Activated CD8-positive, alpha-beta memory T cell treated with anti-CD3 and anti-CD28 coated beads for 4 hours (primary cell): Measurements from ENCODE around the gene RHEBL1.
"Not testable (repeated sequence)": the region's sequence is repeated elsewhere in the genome, so short reads cannot be mapped to it uniquely, and the experiment has no call there.

Source experiments
- DNase-seq, 2 donors: peaks; one replicate each; pipeline ENCODE4 v3.0.0-alpha.2; 2020; ENCODE audit warnings: low read depth in 2 of 2

RHEBL1 gene

GRCh38 chr12:49089821-49090773 lies 20.3 kb upstream of the RHEBL1 start:
- no peak for DNase-seq

GRCh38 chr12:49088932-49089330 lies 19.2 kb upstream of the RHEBL1 start:
- no peak for DNase-seq

GRCh38 chr12:49088150-49088931 lies 18.6 kb upstream of the RHEBL1 start:
- peak; percentile 40 to 51 for DNase-seq

- DNase-seq, result no peak
Observed at GRCh38 chr12:49086116-49086515, 16.3 kb upstream of the RHEBL1 start.

GRCh38 chr12:49084438-49084837 lies 14.7 kb upstream of the RHEBL1 start:
- no peak for DNase-seq

- no peak for DNase-seq
Observed at GRCh38 chr12:49079793-49080192, 10.0 kb upstream of the RHEBL1 start.

- DNase-seq, result no peak
Observed at GRCh38 chr12:49070971-49071370, 1.2 kb upstream of the RHEBL1 start.

- no peak for DNase-seq
Observed at GRCh38 chr12:49068879-49069506, 786 bp downstream of the RHEBL1 start.

- no peak for DNase-seq
Observed at GRCh38 chr12:49066120-49066519, 3.7 kb downstream of the RHEBL1 start.

- no peak for DNase-seq
Observed at GRCh38 chr12:49064767-49065152, 5.0 kb downstream of the RHEBL1 start.

GRCh38 chr12:49061916-49062315 lies 7.9 kb downstream of the RHEBL1 start:
- DNase-seq, result not testable (repeated sequence)

- DNase-seq, result no peak
Observed at GRCh38 chr12:49061157-49061650, 8.6 kb downstream of the RHEBL1 start.

- DNase-seq, result peak; percentile 66 to 82
Observed at GRCh38 chr12:49060237-49061156, 9.3 kb downstream of the RHEBL1 start, which contains the start of gene KMT2D. Gene KMT2D (minus strand): TSS chr12:49060794. CDS start chr12:49055324, 5,470 bp downstream.

- DNase-seq, result no peak
Observed at GRCh38 chr12:49059299-49060171, 10.2 kb downstream of the RHEBL1 start.

GRCh38 chr12:49059045-49059298 lies 10.8 kb downstream of the RHEBL1 start:
- DNase-seq, result no peak

GRCh38 chr12:49058366-49059044 lies 11.3 kb downstream of the RHEBL1 start:
- DNase-seq, result no peak

GRCh38 chr12:49057888-49058287 lies 11.9 kb downstream of the RHEBL1 start:
- DNase-seq, result no peak

GRCh38 chr12:49055978-49056754 lies 13.6 kb downstream of the RHEBL1 start:
- DNase-seq, result no peak

GRCh38 chr12:49055092-49055491 lies 14.7 kb downstream of the RHEBL1 start:
- no peak for DNase-seq
